Lung (tissue), 12 donors: ENCODE measurements around the gene DAZAP1. TPM values are rescaled to one million over a fixed set of nuclear protein-coding genes. Genes with fewer than 3 reads are reported as not detected.

Experiments used
- ATAC-seq: fragments of 200-7000 bp; cut with Tn5 transposase; one replicate; pipeline ENCODE4 v1.9.1; 2020; ENCODE audit warnings: moderate number of reproducible peaks; ENCODE audit not compliant: insufficient read depth, low FRiP score
- DNase-seq, 3 donors: peaks; one replicate each; pipeline ENCODE4 v3.0.0-alpha.2; 2013 to 2017
- H3K27ac ChIP-seq, 2 donors: one replicate each; pipeline ENCODE4 v1.5.1; 2013; ENCODE audit warnings: mild to moderate bottlenecking in 2 of 2, moderate library complexity in 2 of 2, control low read depth in 1 of 2, inconsistent platforms in 1 of 2, low read depth in 1 of 2, low read length in 1 of 2
- H3K27me3 ChIP-seq, 3 donors: one replicate each; pipeline ENCODE4 v1.5.1; 2013; ENCODE audit warnings: low read length in 2 of 3; ENCODE audit not compliant: control insufficient read depth in 3 of 3, insufficient read depth in 3 of 3
- H3K36me3 ChIP-seq, 4 donors: one replicate each; pipeline ENCODE4 v1.5.1; 2013; ENCODE audit warnings: low read length in 4 of 4, mild to moderate bottlenecking in 1 of 4, moderate library complexity in 1 of 4; ENCODE audit not compliant: control insufficient read depth in 4 of 4, insufficient read depth in 4 of 4
- H3K4me1 ChIP-seq, 5 donors: one replicate each; pipeline ENCODE4 v1.5.1; 2013; ENCODE audit warnings: low read length in 5 of 5, mild to moderate bottlenecking in 2 of 5, moderate library complexity in 1 of 5; ENCODE audit not compliant: control insufficient read depth in 5 of 5, insufficient read depth in 5 of 5
- H3K4me3 ChIP-seq: one replicate; pipeline ENCODE4 v1.5.1; 2013; ENCODE audit warnings: mild to moderate bottlenecking, control low read depth, moderate library complexity
- H3K9ac ChIP-seq, 2 donors: one replicate each; pipeline ENCODE4 v1.5.1; 2013; ENCODE audit warnings: low read length in 2 of 2, control low read depth in 1 of 2; ENCODE audit not compliant: insufficient read depth in 1 of 2
- H3K9me3 ChIP-seq, 4 donors: one replicate each; pipeline ENCODE4 v1.5.1; 2013; ENCODE audit warnings: low read length in 3 of 4, mild to moderate bottlenecking in 1 of 4, moderate library complexity in 1 of 4; ENCODE audit not compliant: control insufficient read depth in 4 of 4, insufficient read depth in 3 of 4
- WGBS, 2 donors: extraction: QIAGEN DNeasy Blood & Tissue Kit; methylation state at CpG; one replicate each; pipeline ENCODE4 v1.1.7; 2013; 5-methylcytosine and 5-hydroxymethylcytosine counted together
- polyA plus RNA-seq, 2 donors: library from polyadenylated mRNA; stranded (reverse); fragments of 200-250 nt; gene quantifications; one replicate each; pipeline ENCODE4 v1.2.1, GENCODE V29; 2013
- total RNA-seq, 2 donors: library from RNA; depleted of rRNA in 1 of 2; stranded (reverse); fragments of >200 nt in 1 of 2; gene quantifications; one replicate each; pipeline ENCODE4 v1.2.1, GENCODE V29; 2014 to 2021
- TF ChIP-seq, protein P1 (sequence below): IDR thresholded peaks from 2 replicates; pipeline ENCODE4 v1.5.1; 2012; ENCODE audit warnings: mild to moderate bottlenecking; ENCODE audit errors: control extremely low read depth, extremely low read depth
- donor health status: control.
- donor health status: control.
- donor health status: Bipolar disorder and iron deficiency.
- donor health status: healthy.
- donor health status: DM: yes; HTN: yes; CAD: no.

Gene DAZAP1
- total and polyA plus RNA-seq, 4 donors, result 61.4 to 125 (median 80.1) TPM

DNA sequence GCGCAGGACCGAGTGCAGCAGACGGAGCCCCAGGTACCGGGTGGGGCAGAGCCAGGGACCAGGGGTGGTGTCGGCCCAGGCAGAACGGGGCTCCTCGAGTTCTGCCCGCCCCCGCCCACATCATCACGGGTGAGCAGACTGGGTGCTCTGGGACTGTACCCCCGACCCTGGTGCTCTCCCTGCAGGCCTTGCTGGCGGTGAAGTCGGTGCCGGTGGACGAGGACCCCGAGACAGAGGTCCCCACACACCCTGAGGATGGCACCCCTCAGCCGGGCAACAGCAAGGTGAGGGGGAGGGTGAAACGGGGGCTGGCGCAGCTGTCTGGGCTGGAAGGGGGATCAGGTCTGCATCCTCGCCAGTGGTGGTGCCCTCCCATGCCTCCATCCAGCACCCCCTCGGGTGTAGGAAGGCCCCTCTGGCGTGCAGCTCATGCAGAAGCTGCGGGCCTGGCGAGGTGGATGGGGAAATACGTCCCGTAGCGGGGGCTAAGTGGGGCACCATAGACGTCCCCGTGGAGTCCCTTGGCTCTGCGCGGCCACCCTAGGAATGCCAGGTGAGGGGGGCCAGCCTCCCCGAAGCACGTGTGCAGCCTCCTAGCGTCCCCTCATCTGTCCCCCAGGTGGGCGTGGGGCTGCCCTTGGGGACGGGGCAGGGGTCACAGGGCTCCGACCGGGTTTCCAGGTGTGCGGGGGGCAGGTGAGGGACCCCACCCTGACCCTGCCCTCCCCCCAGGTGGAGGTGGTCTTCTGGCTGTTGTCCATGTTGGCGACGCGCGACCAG is 48.9 kb downstream of the DAZAP1 start:
- Histone ChIP-seq H3K9ac (no peak overlapping the region), H3K27ac (no peak overlapping the region), H3K9me3 (peaks cover 0 to 5% (median 0%) of the 10 kb centered on the region in 4 donors), H3K36me3 (peaks cover 0 to 4% (median 0%) of the 10 kb centered on the region in 4 donors), H3K4me3 (no peak overlapping the region), H3K27me3 (peaks cover 15 to 60% (median 15%) of the 10 kb centered on the region in 3 donors), H3K4me1 (peaks cover 0 to 16% (median 0%) of the 10 kb centered on the region in 5 donors)
- ATAC-seq (no peak), DNase-seq (no peak)
- TF ChIP-seq, protein P1, sequence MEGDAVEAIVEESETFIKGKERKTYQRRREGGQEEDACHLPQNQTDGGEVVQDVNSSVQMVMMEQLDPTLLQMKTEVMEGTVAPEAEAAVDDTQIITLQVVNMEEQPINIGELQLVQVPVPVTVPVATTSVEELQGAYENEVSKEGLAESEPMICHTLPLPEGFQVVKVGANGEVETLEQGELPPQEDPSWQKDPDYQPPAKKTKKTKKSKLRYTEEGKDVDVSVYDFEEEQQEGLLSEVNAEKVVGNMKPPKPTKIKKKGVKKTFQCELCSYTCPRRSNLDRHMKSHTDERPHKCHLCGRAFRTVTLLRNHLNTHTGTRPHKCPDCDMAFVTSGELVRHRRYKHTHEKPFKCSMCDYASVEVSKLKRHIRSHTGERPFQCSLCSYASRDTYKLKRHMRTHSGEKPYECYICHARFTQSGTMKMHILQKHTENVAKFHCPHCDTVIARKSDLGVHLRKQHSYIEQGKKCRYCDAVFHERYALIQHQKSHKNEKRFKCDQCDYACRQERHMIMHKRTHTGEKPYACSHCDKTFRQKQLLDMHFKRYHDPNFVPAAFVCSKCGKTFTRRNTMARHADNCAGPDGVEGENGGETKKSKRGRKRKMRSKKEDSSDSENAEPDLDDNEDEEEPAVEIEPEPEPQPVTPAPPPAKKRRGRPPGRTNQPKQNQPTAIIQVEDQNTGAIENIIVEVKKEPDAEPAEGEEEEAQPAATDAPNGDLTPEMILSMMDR, result no peak
- WGBS, 2 donors, result 36 to 47% methylated on average over 39 to 43 of the region's 43 CpGs

DNA sequence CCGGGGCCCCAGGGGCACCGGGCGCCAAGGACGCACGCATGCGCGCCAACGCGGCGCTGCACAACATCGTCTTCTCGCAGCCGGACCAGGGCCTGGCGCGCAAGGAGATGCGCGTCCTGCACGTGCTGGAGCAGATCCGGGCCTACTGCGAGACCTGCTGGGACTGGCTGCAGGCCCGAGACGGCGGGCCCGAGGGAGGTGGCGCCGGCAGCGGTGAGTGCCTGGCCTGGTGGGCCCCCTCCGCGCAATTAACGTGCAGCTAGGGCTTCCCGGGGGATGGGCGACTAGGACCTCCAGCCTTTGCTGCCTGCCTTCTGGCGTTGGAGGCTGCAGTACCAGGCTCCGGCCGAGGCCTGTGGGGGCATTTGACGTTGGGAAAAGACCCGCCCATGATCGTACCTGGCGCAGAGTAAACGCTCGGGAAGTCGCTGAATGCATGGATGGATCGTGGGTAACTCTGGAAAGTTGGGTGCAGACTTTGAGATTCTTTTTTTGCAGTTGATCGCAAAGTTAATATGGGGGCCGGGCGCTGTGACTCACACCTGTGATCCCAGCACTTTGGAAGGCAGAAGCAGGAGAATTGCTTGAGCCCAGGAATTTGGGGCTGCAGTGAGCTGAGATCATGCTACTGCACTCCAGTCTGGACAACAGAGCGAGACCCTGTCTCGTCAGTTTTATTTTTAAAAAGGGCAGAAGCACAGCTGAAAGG is 49.8 kb downstream of the DAZAP1 start:
- H3K4me3 ChIP-seq, result no peak overlapping the region
- H3K27me3 ChIP-seq, result peaks cover 15 to 52% (median 15%) of the 10 kb centered on the region in 3 donors
- peaks cover 0 to 14% (median 0%) of the 10 kb centered on the region in 5 donors for H3K4me1 ChIP-seq
- TF ChIP-seq, protein P1, result no peak
- no peak for ATAC-seq
- H3K36me3 ChIP-seq, result peaks cover 0 to 4% (median 0%) of the 10 kb centered on the region in 4 donors
- DNase-seq, result peak in 1 of 3 donors; percentile 37
- no peak overlapping the region for H3K27ac ChIP-seq
- peaks cover 0 to 5% (median 0%) of the 10 kb centered on the region in 4 donors for H3K9me3 ChIP-seq
- no peak overlapping the region for H3K9ac ChIP-seq
- 12 to 17% methylated on average over 46 to 48 of the region's 48 CpGs for WGBS, 2 donors

DNA sequence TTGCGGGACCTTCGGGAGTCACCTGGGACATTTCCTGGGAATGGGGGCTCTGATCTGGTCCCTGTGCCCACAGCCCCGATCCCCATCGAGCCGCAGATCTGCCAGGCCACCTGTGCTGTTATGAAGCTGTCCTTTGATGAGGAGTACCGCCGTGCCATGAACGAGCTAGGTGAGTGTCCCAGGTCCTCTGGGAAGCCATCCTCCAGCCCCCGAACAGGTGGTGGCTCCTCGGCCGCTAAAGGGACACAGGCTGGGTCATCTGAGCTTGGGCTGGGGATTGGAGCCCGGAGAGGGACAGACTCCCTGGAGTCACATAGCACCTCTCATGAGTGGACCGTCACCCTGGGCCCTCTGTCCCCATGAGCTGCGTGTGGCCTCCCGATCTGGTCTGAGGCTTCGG is 50.5 kb downstream of the DAZAP1 start:
- peaks cover 0 to 4% (median 0%) of the 10 kb centered on the region in 4 donors for H3K36me3 ChIP-seq
- no peak overlapping the region for H3K4me3 ChIP-seq
- ATAC-seq (no peak), DNase-seq (no peak)
- peaks cover 0 to 3% (median 0%) of the 10 kb centered on the region in 4 donors for H3K9me3 ChIP-seq
- TF ChIP-seq, protein P1, result no peak
- no peak overlapping the region for H3K27ac ChIP-seq
- H3K9ac ChIP-seq, result no peak overlapping the region
- H3K27me3 ChIP-seq, result peaks cover 11 to 45% (median 12%) of the 10 kb centered on the region in 3 donors
- 80 to 87% methylated on average over 16 of the region's 16 CpGs for WGBS, 2 donors
- H3K4me1 ChIP-seq, result peaks cover 0 to 13% (median 0%) of the 10 kb centered on the region in 5 donors
